GM19193 (cell line): ENCODE measurements around the gene CYB5A.

ENCODE experiments used
- POLR2A ChIP-seq: IDR thresholded peaks from 4 replicates; pipeline ENCODE4 v1.6.1; 2011; ENCODE audit not compliant: insufficient read depth, insufficient read length; ENCODE audit errors: extremely low read depth

The CYB5A gene

GRCh38 chr18:74265546-74266098 lies 26.1 kb downstream of the CYB5A start:
- TF ChIP-seq POLR2A: no peak

- no peak for TF ChIP-seq POLR2A
These were observed 27.3 kb downstream of the CYB5A start for GRCh38 chr18:74264303-74265020.

DNA sequence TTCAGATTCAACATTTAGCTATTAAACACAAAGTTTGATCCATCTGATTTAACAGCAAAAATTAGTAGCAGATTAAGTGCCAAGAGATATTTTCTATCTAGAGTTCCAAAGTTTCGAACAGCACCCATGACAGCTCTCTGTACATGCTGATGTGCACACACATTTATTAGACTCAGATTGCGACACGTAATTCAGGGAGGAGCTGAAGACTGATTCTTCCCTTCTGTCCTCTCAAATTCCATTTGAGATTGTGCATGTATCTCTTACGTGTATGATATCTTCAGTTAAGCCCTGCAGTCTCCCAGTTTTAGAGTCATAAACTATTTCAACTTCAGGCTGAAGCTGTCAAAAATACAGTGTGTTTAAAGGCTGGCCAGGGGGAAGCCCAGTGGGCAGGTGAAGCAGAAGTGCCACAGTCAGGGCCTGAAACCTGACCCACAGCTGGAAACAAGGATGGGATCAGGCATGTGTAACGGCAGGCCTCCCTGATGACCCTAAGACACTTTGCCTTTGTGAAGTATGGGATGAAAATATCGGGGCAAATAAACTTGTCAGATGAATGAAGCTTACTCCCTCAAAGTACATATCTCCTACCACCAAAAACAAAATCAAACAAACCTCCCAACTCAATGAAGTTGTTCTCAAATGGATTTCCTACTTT lies 30.6 kb downstream of the CYB5A start:
- no peak for TF ChIP-seq POLR2A

- TF ChIP-seq POLR2A: no peak
These were observed 32.4 kb downstream of the CYB5A start for GRCh38 chr18:74259347-74259746.

DNA sequence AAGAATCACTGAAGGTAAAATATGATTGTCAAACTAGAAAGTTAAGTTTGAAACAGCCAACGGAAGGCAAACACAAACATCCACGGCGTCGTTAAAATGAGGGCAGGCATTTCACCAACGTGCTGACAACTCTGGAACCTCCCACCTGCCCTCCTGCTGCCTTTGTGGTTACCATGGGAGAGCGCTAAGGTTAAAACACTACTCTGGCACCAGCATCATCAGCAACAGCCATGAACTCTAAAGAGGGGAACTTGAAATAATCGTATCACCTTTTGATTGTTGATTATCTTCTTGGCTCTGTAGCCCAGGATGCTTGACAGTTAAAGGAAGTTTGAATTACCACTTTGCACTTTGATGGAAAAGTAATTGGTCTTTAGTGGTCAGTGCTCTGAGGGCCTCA lies 34.7 kb downstream of the CYB5A start:
- no peak for TF ChIP-seq POLR2A

DNA sequence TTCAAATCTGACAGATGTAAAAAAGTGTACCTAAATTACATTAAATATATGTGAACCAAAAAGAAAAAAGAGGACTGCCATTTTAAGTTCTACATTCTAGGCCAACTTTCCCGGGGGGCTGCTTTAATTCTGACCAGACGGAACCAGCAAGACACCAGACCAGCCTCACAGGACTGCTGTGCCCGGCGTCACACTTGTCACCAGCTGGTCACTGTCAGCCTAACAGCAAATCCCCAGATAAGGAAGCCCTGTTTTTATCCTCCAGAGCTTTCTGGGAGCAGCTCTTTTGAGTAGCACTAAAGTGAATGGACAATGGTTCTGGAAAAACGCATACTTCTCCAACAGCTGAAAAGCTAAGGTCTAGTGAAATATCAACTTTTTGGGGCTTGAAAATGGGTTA lies 35.6 kb downstream of the CYB5A start:
- TF ChIP-seq POLR2A: no peak

- TF ChIP-seq POLR2A: no peak
These were observed 36.6 kb downstream of the CYB5A start for GRCh38 chr18:74255131-74255616.

GRCh38 chr18:74252039-74252395 lies 39.7 kb downstream of the CYB5A start:
- no peak for TF ChIP-seq POLR2A

DNA sequence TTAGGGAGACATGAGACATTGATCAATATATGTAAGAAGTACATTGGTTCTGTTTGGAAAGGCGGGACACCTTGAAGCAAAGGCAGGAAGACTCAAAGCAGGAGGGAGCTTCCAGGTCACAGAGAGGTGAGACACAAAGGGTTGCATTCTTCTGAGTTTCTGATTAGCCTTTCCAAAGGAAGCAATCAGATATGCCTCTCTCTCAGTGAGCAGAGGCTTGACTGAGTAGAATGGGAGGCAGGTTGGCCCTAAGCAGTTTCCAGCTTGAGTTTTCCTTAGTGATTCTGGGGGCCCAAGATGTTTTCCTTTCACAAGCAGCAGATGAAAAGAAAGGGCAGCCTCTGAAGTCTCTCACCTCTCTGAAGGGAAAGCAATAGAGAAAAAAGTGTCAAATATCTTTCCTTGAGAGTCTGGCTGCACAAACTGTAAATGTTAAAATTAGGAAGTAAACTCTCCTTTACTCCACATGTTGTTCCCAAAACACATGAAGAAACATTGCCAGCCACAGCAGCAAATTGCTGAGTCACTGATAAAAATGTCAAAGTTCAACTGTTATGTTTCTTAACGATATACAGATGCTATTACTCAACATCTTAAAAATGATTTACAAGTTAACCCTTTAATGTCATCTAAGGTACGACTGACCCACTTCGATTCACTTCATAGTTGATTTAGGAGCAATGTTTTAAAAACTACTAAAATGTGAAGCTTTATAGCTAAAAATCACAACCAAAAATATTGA lies 40.3 kb downstream of the CYB5A start:
- no peak for TF ChIP-seq POLR2A

GRCh38 chr18:74250131-74250530 lies 41.6 kb downstream of the CYB5A start:
- TF ChIP-seq POLR2A: no peak

GRCh38 chr18:74249181-74249968 lies 42.4 kb downstream of the CYB5A start:
- TF ChIP-seq POLR2A: no peak

GRCh38 chr18:74248595-74248994 lies 43.2 kb downstream of the CYB5A start:
- TF ChIP-seq POLR2A: no peak

- TF ChIP-seq POLR2A: no peak
These were observed 43.6 kb downstream of the CYB5A start for GRCh38 chr18:74248189-74248588.

DNA sequence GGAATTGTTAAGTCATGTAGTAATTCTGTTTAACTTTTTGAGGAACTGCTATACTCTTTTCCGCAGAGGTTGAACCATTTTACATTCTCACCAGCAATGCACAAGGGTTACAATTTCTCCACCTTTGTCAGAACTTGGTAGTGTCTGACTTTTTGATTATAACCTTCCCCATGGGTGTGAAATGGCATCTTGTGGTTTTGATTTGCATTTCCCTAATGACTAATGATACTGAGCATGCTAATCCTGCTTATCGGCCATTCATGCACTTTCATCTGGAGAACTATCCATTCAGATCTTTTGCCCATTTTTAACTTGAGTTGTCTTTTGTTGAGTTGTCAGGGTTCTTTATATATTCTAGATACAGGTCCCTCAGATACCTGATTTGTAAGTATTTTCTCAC lies 47.2 kb downstream of the CYB5A start:
- TF ChIP-seq POLR2A: no peak

DNA sequence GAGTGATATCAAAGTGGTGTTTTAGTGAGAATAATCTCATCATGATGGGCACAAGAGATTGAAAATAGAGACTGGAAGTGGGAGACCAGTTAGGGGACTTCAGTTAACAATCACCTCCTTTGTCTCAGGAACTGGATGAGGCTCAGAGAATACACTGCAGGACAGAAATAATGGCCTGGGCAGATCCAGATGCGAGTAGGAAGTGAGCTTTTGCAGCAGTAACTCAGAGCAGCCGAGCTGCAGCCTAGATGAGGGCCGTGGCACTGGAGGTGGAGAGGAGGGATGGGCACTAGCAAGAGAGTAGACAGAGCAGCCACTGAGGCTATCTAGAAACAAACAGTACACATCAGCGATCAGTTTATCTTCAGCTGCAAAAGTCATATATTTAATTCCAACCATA lies 48.6 kb downstream of the CYB5A start:
- TF ChIP-seq POLR2A: no peak
